GM23338 (cell line): Measurements from ENCODE around the gene ERRFI1.

ENCODE experiments used
- CREB1 ChIP-seq: fragments of 250-450 bp; sonication (Bioruptor Pico); IDR thresholded peaks from 2 replicates; pipeline ENCODE4 v1.5.0; 2020; ENCODE audit warnings: low read depth, mild to moderate bottlenecking, moderate library complexity
- EZH2 ChIP-seq: fragments of 200-600 bp; sonication (generic); IDR thresholded peaks from one replicate; pipeline ENCODE4 v1.8.0; 2017; ENCODE audit warnings: antibody characterized with exemption, mild to moderate bottlenecking, low read depth; ENCODE audit not compliant: unreplicated experiment
- EZH2phosphoT487 ChIP-seq: fragments of 200-600 bp; sonication (generic); IDR thresholded peaks from one replicate; pipeline ENCODE4 v1.8.1; 2018; ENCODE audit warnings: antibody characterized with exemption; ENCODE audit not compliant: unreplicated experiment
- POLR2AphosphoS5 ChIP-seq: IDR thresholded peaks from 2 replicates; pipeline ENCODE4 v1.6.1; 2016; ENCODE audit warnings: antibody characterized with exemption, low read depth
- TF ChIP-seq, protein P1 (sequence below), 2 experiments: fragments of 200-600 bp in 1 of 2; sonication (generic) in 1 of 2; conservative IDR thresholded peaks; 2 replicates each; pipeline versions ENCODE4 v1.5.1 to v1.6.1; 2016 to 2017; ENCODE audit warnings: antibody characterized with exemption in 2 of 2, low read depth in 2 of 2, mild to moderate bottlenecking in 2 of 2, moderate library complexity in 1 of 2

GRCh38 chr1:8033322-8033721 is 7.2 kb upstream of the ERRFI1 start:
- TF ChIP-seq, protein P1, sequence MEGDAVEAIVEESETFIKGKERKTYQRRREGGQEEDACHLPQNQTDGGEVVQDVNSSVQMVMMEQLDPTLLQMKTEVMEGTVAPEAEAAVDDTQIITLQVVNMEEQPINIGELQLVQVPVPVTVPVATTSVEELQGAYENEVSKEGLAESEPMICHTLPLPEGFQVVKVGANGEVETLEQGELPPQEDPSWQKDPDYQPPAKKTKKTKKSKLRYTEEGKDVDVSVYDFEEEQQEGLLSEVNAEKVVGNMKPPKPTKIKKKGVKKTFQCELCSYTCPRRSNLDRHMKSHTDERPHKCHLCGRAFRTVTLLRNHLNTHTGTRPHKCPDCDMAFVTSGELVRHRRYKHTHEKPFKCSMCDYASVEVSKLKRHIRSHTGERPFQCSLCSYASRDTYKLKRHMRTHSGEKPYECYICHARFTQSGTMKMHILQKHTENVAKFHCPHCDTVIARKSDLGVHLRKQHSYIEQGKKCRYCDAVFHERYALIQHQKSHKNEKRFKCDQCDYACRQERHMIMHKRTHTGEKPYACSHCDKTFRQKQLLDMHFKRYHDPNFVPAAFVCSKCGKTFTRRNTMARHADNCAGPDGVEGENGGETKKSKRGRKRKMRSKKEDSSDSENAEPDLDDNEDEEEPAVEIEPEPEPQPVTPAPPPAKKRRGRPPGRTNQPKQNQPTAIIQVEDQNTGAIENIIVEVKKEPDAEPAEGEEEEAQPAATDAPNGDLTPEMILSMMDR (conservative IDR thresholded peaks at IDR 0.05; ENCODE audit: low read depth in 2 of 2) = no peak
- TF ChIP-seq EZH2phosphoT487 (no peak), POLR2AphosphoS5 (no peak), CREB1 (no peak), EZH2 (no peak)
